Subcutaneous adipose tissue (tissue), 4 donors: ENCODE results near the gene DHFR2. TPM values are rescaled to one million over a fixed set of nuclear protein-coding genes. Genes with fewer than 3 reads are reported as not detected.

Experiments used
- CTCF ChIP-seq: fragments of 450-650 bp; IDR thresholded peaks from one replicate; pipeline ENCODE4 v1.5.1; 2016; ENCODE audit warnings: low read depth, mild to moderate bottlenecking, control low read depth, antibody characterized with exemption, moderate library complexity
- total RNA-seq, 4 donors: library from RNA; depleted of rRNA; stranded (reverse); fragments of >200 nt; gene quantifications; one replicate each; pipeline ENCODE4 v1.1.0, GENCODE V29; 2016

Gene DHFR2
- total RNA-seq, 4 donors from 2014 or later, result 2.3 to 5.5 (median 3.7) TPM

GRCh38 chr3:94064243-94064860, 1.6 kb upstream of the DHFR2 start:
- TF ChIP-seq CTCF, result no peak

GRCh38 chr3:94063496-94064119, 892 bp upstream of the DHFR2 start:
- no peak for TF ChIP-seq CTCF

DNA sequence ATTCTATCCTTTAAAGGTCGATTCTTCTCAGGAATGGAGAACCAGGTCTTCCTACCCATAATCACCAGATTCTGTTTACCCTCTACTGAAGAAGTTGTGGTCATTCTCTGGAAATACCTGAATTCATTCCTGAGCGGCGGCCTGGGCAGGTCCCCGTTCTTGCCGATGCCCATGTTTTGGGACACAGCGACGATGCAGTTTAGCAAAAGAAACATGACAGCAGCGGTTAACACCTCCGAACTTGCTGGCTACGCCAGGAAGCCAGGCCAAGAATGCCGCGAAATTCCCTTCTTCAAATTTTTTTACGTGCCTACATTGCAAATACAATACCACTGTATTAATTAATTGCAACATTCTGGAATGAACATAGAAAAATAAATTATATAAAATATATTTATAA, 1.4 kb downstream of the DHFR2 start:
- TF ChIP-seq CTCF, result no peak

DNA sequence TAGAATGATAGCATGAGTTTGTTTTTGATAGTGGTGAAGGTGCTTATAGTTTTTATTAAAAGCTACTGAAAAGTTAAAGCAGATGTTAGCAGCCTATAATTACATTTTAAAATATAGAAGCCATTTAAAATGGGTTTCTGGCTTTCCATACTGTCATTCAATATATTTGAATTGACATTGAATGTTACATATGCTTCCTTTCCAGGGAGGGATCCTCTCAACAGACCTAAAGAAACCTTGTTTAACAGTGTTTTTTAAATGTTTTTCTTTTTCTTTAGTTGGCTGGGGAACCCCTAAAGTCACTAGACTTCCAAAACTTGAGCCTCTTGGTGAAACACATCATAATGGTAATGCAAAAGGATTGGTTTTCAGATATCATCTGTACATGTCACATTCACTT, 12.2 kb downstream of the DHFR2 start:
- no peak for TF ChIP-seq CTCF

DNA sequence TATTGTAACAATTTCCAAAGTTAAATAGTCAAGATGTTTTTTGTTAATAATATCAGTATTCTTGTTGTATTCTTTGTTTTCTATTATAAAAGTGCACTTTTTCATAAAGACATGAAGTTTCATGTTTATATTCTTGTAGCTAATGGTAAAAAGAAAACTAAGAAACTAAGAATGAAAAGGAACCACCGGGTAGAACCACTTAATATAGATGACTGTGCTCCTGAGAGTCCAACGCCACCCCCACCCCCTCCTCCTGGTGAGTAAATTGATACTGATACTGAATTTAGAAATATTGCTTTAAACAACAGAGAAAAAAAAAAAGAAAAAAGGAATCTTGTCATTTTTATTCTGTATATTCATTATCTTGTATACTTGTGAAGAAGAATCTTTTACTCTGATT, 13.4 kb downstream of the DHFR2 start:
- TF ChIP-seq CTCF, result no peak

DNA sequence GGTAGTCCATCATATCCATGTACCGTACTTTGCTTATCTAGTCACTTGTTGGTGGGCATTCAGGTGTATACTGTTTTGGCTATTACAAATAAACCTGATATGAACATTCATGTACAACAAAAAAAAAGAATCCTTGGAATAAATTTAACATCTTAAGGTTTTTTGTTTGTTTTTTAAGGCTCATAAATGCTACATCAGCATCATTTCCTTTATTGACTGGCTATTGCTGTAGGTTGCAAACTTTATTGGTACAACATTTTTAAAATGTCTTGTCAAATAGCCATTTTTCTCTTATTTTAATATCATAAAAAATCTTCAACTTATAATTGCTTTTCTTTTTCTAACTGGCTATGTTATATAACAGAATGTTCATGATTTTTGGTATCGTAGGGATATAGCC, 16.2 kb downstream of the DHFR2 start:
- TF ChIP-seq CTCF, result no peak

DNA sequence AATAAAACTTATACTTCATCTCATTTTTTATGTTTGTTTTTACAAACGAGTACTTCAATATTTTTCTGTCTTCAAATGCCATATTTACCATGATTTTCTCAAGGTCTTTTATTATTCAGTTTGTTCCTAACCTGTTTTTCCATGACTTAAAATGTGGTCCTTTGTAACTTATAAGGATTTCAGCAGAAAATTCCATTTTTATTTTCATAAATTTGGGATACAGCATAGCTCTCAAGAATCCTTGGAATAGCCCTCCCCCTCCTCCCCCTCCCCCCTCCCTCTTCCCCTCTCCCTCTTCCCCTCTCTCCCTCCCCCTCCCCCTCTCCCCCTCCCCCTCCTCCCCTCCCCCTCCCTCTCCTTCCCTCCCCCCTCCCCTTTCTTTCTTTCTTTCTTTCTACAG, 19.4 kb downstream of the DHFR2 start:
- TF ChIP-seq CTCF, result no peak
